ENCODE data around the gene FCAMR. TPM values are rescaled to one million over a fixed set of nuclear protein-coding genes. Genes with fewer than 3 reads are reported as not detected.

The FCAMR gene, protein sequence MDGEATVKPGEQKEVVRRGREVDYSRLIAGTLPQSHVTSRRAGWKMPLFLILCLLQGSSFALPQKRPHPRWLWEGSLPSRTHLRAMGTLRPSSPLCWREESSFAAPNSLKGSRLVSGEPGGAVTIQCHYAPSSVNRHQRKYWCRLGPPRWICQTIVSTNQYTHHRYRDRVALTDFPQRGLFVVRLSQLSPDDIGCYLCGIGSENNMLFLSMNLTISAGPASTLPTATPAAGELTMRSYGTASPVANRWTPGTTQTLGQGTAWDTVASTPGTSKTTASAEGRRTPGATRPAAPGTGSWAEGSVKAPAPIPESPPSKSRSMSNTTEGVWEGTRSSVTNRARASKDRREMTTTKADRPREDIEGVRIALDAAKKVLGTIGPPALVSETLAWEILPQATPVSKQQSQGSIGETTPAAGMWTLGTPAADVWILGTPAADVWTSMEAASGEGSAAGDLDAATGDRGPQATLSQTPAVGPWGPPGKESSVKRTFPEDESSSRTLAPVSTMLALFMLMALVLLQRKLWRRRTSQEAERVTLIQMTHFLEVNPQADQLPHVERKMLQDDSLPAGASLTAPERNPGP
- not detected for total RNA-seq

DNA sequence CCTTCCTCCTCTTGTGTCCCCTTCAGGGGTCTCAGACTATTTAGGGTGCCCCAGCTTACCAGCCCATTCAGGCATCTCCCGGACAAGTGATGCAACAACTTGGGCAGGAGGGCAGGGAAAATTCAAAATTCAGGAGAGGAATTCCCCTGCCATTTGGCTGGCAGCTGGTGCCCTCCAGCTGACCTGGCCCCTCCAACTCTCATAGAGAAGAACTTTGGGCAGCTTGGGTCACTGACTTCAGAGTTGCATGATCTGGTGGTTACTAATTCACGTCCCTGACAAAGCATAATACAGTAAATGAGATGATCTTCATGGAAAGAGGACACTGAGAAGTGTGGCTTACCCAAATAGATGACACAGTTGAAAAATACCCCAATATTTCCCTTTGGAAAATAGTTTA is at the start of gene FCAMR:
TSS of gene FCAMR (minus strand) at position 15 of the 400 bp plus-strand sequence. CDS start 335 bp downstream, outside the sequence.
- DNase-seq, result no peak

DNA sequence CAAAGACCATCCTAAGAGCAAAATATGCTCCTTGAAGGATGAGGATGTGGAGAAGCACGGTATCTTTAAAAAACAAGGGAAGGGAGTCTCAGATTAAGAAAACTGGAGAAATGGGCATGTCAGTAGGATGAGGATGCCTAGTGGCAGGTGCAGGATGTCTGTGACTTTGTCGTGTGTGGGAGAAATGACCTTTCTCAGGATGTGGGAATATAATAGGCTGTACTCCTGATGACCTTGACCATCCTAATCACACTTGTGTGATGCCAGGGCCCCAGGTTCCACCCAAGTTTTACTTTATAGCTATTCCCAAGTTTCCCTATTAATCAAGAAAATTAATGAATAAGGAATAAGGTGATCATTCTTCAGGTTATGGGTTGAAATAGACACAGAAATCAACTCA is 49.4 kb upstream of the FCAMR start:
- no peak for DNase-seq

DNA sequence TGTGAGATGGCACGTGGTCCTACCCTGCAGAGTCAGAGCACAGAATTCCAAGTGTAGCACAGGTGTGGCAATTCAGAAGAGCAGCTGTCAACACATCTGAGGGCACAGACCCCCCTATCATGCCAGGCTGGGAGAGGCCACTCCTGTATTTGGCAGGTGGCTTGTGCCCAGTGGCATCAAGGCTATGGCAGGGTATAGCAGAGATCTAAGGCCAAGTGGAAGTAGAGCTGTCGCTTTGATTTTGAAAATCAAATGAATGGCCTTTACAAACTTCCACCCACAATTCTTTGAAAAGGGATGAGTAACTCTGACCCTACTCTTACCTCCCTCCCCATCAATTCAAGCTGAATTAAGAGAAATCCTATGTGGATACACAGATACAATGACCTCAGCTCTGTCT is 48.9 kb upstream of the FCAMR start:
- no peak for DNase-seq

DNA sequence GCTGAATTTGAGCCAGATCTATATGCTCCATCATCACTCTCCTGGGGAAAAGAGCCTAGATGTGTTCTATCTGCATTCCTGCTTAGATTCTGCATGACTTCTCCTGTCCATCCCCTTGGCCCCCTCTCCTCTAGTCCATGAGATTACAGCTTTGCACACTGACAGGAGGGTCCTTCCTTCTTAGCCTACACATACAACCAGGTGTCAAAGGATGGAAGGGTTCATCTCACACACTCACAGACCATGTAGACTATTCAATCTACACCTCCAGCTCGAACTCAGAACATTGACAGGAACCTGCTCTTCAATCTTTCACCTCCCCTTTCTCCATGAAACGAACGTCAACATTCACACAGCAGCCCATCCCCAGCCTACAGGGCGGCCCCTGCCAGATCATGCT is 48.4 kb upstream of the FCAMR start:
- no peak for DNase-seq

DNA sequence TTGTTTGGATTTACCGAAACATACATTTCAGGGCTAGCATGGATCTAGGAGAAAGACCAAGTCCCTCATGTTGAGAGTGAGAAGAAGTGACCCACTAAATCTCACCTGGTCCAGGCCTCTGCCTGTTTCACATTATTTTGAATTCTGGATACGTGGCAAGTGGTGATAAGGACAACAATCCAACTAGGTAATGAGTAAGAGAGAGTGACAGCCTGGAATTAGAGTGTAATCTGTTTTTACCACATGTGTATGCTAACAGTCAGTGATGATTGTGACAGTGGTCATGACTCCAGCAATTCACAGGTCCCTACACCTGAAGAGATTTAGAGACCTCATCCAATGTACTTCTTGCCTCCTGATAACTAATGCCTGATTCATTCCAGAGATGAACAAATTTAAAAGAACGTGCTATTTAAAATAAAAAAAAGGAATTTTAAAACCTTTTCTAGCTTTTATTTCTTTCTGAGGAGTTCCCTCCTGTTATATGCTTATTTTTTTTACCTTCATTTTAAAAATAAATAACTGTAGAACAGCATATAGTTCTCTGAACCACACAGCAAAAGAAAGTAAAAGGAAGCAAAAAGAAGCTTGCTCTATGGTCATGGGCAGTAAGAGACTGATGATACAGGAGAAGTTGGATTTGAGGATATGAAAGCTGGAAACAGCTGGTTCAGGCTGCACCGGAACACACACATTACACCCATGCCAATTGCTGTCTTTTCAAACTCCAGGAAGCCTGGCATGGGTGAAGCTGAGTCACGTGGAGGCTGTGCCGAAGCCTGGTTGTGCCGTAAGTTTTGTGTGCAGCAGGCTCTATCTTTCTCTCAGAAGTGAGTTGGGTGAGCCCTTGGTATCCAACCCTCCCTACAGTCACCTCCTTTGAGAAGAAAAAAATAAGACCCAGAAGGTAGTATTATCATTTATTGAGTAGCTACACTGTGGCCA is 47.6 kb upstream of the FCAMR start:
- no peak for DNase-seq

DNA sequence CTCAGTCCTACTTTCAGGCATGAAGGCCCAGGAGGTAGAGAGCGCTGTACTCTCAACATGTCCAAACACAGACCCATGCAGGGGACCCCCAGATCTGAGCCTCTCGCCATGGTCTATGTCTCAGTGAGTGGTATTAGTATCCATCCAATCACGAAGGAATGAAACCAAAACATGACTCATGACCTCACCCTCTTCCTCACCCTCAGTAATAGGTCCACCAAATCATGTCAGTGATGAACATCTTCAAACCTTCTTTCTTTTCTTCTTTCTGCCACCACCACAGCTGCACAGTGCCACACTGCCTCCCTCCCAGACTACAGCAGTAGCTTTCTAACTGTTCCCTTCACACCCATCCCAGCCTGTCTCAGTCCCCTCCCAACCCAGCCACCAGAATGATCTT is 45.5 kb upstream of the FCAMR start:
- DNase-seq, result no peak

DNA sequence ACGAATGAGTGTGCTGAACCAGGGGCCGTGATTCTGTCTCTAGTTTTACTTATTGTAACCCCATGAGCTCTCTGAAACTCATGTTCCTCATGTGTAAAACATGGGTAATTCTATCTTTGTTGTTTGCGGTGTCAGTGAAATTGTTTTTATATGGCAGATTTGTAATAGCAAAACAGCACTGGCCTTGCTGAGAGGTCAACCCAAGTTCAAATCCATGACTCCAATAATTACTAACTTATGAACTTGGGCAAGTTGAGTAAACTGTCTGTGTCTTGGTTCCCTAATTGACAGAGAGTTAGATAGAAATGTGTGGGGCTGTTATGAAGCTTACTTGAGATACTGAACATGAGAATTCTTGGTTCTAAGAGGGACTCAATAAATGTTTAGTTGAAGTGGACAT is 44.5 kb upstream of the FCAMR start:
- DNase-seq, result no peak

DNA sequence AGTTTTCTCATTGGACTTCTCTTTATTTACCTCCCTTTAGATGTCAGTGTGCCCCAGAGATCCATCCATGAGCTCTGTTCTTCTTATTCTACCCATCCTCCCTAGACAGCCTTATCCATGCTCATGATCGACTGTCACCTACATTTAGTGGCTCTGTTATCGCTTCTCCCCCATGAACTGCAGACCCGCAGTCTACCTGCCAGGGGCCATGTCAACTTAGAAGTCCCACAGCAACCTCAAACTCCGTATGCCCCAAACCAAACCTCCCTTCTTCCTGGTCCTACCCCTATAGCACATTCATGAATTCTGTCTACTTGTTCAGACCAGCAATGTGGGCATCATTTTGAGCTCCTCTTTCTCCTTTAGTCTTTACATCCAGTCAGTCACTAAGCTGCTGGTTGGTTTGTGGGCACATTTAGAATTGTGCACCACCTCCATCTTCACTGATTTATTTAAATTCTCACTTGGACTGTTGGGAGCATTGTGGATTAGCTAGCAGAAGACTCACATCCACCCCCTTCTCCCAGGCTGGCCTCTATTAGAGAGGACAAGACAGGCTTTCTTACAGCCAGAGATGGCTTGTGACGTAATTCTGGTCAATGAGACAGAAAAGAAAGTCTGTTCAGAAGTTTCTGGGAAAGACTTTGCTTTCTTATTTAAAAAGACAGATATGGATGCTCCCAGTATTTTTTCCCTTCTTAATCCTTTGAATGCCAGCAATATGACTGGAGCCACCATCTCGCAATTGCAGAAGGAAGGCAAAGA is 43.2 kb upstream of the FCAMR start:
- DNase-seq, result no peak

DNA sequence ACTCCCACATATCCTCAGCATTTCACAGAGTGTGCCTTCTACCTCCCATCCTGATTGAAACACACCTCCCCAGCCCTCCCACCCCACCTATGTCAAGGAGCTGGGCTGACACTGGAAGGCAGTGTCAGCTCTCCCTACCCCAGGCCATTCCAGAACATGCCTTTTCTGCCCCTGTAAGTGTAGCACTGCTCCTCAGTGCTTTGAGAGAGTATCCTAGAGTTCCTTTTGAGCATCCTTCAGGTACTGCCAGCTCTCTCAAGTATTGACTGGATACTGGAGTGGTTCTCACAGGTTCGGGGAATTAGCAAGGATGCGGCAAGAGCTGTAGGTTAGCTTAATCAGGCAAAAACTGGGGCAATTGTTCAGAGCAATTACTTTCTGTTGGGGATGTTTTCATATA is 40.5 kb upstream of the FCAMR start:
- no peak for DNase-seq

DNA sequence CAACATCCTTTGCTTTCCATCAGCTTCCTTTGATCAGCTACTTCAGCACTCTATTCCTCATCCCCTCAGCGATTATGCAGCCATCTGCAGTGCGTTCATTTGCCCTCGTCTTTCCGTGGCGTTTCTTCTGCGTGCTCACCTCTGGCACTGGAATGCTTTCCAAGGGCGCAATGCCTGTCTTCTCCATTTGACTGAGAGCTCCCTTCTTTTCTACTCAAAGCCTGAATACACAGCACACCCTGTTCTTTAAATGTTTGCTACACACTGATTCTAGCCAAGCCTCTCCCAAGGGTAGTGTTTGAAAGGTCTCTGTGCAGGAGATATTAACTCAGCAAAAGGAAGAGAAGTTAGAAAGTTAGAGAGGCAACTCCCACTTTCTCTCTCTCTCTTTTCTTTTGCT is 39.7 kb upstream of the FCAMR start:
- no peak for DNase-seq

DNA sequence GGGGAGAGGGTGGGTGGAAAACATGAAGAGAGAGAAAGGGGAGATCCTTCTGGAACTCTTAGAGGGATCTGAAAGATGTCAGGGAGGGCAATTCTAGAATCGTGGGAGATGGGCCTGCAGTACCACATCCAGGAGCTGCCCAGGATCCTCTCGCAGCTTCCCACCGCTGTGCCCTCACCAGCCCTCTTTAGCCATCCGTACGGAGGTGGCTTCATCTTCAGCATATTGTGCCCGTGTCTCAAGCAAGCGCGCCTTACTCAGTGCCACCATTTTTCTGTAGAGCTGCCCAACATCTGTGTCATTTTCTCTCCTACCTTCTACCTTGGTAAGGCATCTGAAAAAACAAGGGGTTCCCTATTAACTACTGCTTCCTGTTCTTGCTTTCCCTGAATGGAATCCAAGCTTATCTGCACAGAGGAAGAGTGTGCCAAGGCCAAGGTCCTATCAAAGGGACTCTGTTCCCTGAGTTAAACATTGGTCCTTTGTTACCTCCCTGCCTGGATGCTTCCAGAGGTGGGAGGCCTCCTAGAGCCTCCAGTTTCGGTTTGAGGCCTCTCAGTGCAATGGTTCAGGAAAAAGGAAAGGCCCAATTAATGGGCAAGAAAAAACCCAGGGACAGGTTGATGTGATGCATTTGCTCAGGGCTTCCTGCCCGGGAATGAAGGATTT is 39.1 kb upstream of the FCAMR start:
- DNase-seq, result no peak

DNA sequence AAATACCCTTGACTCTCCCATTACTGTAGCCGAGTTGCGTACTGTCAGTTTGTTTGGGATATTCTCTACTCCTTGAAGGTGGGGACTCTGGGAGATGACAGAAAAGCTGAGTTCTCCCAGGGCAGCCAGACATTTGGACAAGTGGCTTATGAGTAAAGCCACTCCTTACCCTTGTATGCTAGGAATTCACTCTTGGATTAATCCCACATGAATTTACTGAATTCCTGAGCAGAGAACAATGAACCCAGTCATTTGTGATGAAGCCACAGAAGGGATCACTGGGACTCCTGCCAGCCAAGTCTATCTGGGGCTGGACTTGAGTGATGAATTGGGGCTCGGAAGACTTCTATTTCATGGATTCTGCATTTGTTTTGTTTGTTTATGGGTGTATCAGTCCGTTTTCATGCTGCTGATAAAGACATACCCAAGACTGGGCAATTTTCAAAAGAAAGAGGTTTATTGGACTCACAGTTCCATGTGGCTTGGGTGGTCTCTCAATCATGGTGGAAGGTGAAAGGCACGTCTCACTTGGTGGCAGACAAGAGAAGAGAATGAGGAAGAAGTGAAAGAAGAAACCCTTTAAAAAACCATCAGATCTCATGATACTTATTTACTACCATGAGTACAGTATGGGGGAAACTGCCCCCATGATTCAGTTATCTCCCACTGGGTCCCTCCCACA is 37.2 kb upstream of the FCAMR start:
- no peak for DNase-seq

DNA sequence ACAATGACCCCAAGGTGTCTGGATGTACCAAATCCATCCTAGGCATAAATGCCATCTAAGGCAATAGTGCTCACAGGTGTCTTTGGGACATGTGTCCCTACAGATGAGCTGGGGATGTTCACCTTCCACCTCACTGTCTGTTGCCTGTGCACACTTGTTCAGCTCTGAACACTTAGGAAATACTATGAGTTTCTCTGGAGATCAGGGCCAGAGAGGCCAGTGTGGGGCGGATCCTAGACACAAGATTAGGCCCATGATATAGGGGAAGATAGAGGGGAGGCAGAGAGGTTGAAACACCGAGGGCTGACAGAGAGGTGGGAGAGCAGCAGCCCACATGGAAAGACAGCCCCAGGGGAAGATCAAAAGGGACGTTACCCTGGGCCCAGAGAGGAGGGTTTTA is 36.7 kb upstream of the FCAMR start:
- DNase-seq, result no peak

DNA sequence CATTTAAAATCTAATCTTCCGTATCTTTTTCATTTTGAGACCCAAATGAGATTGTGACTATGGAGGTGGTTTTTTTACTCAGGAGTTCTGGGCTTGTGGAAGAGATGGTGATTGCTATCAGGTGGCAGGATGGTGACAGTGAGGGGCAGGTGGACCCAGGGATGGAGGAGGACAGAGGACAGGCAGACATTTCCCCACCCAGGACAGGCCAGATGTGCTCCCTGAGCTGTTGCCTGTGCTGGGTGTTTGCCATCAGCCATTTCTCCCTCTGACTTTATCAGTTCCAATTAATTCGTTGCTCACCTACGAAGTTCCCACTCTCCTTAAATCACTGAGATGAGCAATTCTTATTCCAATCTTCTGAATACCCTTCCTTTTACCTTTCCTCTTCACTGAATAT is 35.8 kb upstream of the FCAMR start:
- DNase-seq, result no peak

DNA sequence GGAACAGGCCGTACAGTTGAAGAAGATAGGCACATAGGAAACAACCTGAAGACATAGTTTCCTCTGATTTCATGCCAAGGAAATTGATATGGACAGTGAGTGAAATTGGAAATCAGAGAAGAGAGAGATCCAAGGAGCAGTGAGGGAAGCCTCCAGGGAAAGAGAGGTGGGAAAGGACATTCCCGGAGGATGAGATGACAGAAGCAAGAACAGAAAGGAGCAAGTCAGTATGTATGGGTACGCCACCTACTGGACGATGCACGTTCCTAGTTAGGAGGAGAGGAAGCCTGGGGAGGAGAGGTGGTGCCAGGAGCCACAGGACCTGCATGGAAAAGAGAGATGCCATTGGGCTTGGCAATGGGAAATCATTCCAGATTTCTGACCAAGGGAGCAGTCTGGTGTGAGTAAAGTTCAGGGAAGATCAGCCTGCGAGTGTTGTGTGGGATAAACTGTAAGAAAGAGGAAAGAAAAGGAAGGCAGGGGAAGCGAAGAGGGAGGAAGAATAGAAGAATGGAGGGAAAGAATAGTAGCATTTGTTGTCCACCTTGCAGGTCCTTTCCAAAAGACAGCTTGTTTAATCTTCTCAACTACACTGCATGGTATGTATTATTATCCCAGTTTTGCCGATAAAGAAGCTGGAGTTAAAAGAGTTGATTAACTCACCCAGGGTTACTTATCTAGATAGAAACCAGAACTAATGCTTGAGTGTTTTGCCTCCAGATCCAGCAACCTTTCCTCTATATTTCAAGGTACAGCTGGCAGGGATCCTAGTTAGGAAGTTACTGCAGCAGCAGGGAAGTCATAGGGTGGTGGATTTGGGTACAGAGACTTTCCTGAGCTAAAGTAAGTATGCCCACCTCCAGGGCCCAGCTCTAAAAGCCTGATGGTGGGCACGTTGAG is 34.9 kb upstream of the FCAMR start:
- DNase-seq, result peak; percentile 19

DNA sequence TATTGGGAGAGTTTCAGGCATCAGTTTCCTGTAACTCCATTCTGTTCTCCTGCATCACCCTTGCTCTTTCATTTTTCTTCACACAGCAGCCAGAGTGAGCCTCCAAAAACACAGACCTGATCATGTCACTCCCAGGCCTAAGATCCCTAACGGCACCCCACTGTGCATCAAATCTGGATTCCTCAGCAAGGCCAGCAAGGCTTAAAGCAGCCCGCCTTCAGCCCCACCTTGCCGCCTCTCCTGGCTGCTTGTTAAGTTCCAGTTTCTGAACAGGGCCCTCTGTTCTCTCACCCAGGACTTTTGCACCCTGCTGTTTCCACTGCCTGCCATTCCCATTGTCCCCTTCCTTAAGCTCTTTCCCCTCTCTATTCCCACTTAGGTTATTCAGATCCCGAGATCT is 33.0 kb upstream of the FCAMR start:
- DNase-seq, result no peak

DNA sequence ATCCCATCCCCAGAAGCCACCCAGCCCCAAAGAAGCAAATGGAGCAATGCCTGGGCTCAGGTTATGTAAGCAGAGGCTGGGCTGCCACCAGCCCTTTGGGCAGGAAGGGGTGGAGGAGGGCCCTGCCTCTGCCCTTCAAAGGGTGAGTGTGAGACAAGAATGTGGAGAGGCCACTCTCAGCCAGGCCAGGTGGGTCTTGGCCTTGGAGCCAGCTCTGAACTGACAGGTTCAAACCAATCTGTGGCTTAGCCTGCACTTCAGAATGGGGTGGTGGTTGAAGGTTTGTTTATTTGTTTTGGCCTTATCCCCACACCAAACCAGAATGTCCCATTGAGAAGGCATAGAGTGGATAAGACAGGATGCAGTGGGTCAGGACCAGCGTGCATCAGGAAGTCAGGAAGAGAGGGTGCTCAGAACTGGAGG is 32.5 kb upstream of the FCAMR start:
- DNase-seq, result no peak

DNA sequence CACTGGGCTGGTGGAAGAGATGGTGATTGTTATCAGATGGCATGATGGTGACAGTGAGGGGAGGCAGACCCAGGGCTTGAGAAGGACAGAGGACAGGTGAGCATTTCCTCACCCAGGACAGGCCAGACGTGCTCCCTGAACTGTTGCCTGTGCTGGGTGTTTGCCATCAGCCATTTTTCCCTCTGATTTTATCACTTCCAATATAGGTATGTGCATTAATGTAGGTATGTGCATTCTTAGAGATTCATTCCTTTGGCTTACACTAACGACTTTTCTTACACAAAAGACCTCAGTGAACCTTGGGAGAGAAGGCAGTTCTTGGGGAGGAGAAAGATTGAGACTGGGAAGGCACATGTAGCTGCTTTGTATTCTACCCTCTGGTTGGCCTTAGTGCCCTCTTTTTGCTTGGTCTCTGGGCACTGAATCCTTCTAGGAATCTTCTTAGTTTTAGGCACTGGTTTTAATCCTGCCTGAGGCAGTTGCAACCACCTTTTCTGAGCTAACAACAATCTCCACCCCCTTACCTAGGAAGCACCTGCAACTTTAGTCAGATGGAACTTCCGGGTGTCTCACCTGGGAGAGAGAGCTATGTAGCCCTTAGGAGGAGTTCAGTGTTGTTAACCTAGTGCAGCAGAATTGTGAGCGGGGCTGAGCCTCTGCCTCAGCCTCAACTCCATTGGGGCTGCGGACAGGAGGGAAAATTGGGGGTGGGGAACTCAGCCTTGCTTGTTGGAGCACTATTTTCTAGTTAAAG is 31.4 kb upstream of the FCAMR start:
- DNase-seq, result no peak

DNA sequence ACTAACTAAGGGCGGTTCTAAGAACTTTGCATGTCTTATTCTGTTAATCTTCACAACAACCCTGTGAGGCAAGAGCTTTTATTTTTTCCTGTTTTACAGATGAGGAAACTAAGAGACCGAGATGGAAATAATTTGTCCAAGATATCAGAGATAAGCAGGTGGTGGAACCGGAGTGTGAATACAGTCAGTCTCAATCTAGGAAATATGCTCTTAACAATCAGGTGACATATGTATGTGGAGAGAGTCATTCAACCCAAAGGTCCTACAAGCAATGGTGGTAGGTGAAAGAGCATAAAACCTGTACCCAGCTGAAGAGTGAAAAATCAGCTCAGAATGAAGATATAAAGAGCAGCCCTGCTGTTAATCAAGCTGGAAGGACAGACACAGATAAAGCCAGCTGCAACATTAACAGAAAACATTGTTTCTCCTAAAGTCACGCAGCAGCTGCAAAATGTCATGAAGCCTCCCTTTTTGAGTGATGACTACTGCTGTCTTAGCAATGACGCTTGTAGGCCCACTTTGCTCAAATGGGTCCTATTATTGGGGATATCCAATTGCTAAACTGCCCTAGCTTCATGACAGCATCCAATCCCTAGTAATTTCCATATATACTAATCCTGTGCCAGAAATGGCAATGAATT is 30.5 kb upstream of the FCAMR start:
- DNase-seq, result no peak

Data from effector CD4-positive, alpha-beta T cell (primary cell).